ENCODE measurements around the gene TSSK2.

DNA sequence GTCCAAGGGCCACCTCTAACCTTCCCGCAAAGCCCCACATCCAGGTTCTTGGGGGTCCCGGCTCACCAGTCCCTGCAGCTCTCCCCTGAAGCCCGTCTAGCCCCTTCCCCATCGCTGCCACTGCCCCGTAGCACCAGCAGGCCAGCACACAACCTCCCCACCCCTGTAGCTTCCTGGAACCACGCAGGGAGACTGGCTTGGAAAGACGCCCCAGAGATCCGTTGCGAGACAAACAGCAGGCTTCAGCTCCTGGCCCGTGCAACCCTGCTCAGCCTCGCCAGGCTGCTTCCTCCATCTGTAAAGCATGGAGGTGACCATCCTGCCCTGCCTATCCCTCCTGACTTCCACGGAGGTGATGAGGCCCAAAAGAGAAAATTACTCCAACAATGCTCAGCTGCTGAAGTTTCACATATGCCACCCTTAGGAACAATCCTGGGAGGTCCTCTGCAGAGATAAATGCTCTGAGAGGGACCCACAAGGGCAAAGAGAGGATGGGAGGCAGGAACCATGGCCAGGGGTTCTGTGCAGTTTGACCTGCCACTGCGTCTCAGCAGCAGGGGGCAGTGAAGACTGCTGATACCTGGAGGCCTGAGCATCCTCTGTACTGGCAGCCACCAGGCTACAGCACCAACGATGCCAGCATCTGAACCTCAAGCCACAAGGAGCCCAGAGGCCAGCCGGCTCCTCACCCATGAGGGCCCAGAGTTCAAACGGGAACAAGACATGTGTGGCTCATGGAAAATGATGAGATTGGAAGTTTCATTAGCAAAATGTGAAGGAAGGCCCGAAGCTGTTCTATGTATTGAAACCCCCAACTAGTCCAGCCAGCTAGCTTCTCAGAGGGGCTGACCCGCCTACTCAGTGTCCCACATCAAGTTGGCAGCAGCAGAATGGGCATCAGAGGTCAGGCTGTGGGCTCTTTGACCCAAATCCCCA, 25.0 kb upstream of the TSSK2 start:
- TF ChIP-seq, protein P1, sequence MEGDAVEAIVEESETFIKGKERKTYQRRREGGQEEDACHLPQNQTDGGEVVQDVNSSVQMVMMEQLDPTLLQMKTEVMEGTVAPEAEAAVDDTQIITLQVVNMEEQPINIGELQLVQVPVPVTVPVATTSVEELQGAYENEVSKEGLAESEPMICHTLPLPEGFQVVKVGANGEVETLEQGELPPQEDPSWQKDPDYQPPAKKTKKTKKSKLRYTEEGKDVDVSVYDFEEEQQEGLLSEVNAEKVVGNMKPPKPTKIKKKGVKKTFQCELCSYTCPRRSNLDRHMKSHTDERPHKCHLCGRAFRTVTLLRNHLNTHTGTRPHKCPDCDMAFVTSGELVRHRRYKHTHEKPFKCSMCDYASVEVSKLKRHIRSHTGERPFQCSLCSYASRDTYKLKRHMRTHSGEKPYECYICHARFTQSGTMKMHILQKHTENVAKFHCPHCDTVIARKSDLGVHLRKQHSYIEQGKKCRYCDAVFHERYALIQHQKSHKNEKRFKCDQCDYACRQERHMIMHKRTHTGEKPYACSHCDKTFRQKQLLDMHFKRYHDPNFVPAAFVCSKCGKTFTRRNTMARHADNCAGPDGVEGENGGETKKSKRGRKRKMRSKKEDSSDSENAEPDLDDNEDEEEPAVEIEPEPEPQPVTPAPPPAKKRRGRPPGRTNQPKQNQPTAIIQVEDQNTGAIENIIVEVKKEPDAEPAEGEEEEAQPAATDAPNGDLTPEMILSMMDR (IDR thresholded peaks at IDR 0.05; ENCODE audit: low read depth, low read length), result peak; percentile 49
- no peak for TF ChIP-seq EZH2phosphoT487 (IDR thresholded peaks at IDR 0.05; ENCODE audit: low read depth)
